Nephron (organoid): Measurements from ENCODE around the gene ZNF575.

Experiments used
- H3K27ac Mint-ChIP-seq, 3 experiments: 2 replicates each; pipeline ENCODE4 v1.8.0; 2020; ENCODE audit warnings: mixed read lengths in 3 of 3, mild to moderate bottlenecking in 2 of 3, moderate library complexity in 1 of 3
- H3K27me3 Mint-ChIP-seq: 2 replicates; pipeline ENCODE4 v1.8.0; 2021; ENCODE audit warnings: low read depth, mild to moderate bottlenecking, moderate library complexity, mixed read lengths
- H3K36me3 Mint-ChIP-seq: 2 replicates; pipeline ENCODE4 v1.8.0; 2020; ENCODE audit warnings: low read depth, mixed read lengths
- H3K4me1 Mint-ChIP-seq: 2 replicates; pipeline ENCODE4 v1.8.0; 2020; ENCODE audit warnings: mixed read lengths
- H3K4me3 Mint-ChIP-seq, 3 experiments: 2 replicates each; pipeline ENCODE4 v1.8.0; 2020; ENCODE audit warnings: mild to moderate bottlenecking in 3 of 3, mixed read lengths in 3 of 3, moderate library complexity in 2 of 3
- H3K9me3 Mint-ChIP-seq: 2 replicates; pipeline ENCODE4 v1.8.0; 2020; ENCODE audit warnings: mixed read lengths
- TF ChIP-seq, protein P1 (sequence below), 3 experiments: fragments of 200-600 bp; sonication (generic); IDR thresholded peaks; one replicate each; pipeline ENCODE4 v1.5.0; 2021; ENCODE audit warnings: antibody characterized with exemption in 3 of 3; ENCODE audit not compliant: unreplicated experiment in 3 of 3

The ZNF575 gene

GRCh38 chr19:43532962-43533545, at the start of gene ZNF575:
ZNF575 (plus strand) TSS chr19:43533188; CDS start chr19:43534423, 1,235 bp downstream.
- peaks cover 10% of the 10 kb centered on the region for H3K4me1 Mint-ChIP-seq
- TF ChIP-seq, protein P1, sequence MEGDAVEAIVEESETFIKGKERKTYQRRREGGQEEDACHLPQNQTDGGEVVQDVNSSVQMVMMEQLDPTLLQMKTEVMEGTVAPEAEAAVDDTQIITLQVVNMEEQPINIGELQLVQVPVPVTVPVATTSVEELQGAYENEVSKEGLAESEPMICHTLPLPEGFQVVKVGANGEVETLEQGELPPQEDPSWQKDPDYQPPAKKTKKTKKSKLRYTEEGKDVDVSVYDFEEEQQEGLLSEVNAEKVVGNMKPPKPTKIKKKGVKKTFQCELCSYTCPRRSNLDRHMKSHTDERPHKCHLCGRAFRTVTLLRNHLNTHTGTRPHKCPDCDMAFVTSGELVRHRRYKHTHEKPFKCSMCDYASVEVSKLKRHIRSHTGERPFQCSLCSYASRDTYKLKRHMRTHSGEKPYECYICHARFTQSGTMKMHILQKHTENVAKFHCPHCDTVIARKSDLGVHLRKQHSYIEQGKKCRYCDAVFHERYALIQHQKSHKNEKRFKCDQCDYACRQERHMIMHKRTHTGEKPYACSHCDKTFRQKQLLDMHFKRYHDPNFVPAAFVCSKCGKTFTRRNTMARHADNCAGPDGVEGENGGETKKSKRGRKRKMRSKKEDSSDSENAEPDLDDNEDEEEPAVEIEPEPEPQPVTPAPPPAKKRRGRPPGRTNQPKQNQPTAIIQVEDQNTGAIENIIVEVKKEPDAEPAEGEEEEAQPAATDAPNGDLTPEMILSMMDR (IDR thresholded peaks at IDR 0.05; ENCODE audit: unreplicated experiment in 3 of 3): no peak
- no peaks in the 10 kb centered on the region for H3K9me3 Mint-ChIP-seq
- H3K27me3 Mint-ChIP-seq: no peaks in the 10 kb centered on the region
- H3K36me3 Mint-ChIP-seq: peaks cover 20% of the 10 kb centered on the region
- peak within 1 kb of the TSS; percentile 97 to 100 (median 99) for H3K27ac Mint-ChIP-seq
- H3K4me3 Mint-ChIP-seq: peak within 1 kb of the TSS; percentile 90 to 96 (median 92)

- no peaks in the 10 kb centered on the region for H3K9me3 Mint-ChIP-seq
- H3K36me3 Mint-ChIP-seq: peaks cover 2% of the 10 kb centered on the region
- no peaks in the 10 kb centered on the region for H3K27me3 Mint-ChIP-seq
- no peak overlapping the region for H3K27ac Mint-ChIP-seq
- TF ChIP-seq, protein P1 (IDR thresholded peaks at IDR 0.05; ENCODE audit: unreplicated experiment in 3 of 3): no peak
- H3K4me1 Mint-ChIP-seq: no peaks in the 10 kb centered on the region
- no peak overlapping the region for H3K4me3 Mint-ChIP-seq
These were observed 49.7 kb upstream of the ZNF575 start for GRCh38 chr19:43483281-43483680.

DNA sequence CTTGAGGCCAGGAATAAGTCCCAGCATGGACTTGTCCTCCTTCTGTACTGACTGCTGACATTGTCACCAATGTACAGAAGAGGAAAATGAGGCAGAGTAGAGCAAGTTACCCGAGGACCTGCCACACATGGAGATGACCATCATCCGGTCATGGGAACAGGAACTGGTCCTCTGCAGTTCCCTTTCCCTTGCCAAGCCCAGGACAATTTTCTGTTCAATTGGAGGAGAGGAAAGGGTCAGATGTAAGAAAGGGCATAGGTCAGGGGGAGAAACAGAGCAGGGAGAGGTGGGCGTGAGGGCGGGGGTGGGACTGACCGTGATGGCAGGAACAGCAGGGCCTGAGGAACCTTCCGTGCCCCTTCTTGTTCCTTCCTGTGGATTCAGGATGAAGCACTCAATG, 47.0 kb upstream of the ZNF575 start:
- H3K27me3 Mint-ChIP-seq: no peaks in the 10 kb centered on the region
- no peaks in the 10 kb centered on the region for H3K36me3 Mint-ChIP-seq
- TF ChIP-seq, protein P1 (IDR thresholded peaks at IDR 0.05; ENCODE audit: unreplicated experiment in 3 of 3): no peak
- H3K4me3 Mint-ChIP-seq: no peak overlapping the region
- no peak overlapping the region for H3K27ac Mint-ChIP-seq
- H3K4me1 Mint-ChIP-seq: peaks cover 5% of the 10 kb centered on the region
- H3K9me3 Mint-ChIP-seq: no peaks in the 10 kb centered on the region

DNA sequence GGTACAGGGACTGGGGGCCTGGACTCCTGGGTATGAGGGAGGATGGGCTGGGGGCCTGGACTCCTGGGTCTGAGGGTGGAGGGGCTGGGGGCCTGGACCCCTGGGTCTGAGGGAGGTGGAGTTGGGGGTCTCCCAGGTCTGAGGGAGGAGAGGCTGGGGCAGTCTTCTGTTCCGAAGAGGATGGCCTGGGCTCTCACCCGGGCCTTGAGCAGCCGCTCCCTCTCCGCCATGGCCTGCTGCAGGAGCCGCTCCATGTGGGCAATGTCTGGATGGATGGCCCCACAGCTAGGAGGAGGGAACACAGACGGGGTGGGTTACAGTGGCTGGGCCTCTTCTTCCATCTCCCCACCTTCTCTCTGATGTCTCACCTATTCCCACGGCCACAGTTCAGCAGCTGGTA, 46.6 kb upstream of the ZNF575 start:
- Mint-ChIP-seq H3K4me3 (no peak overlapping the region), H3K4me1 (peaks cover 5% of the 10 kb centered on the region), H3K9me3 (no peaks in the 10 kb centered on the region), H3K36me3 (no peaks in the 10 kb centered on the region), H3K27ac (no peak overlapping the region), H3K27me3 (no peaks in the 10 kb centered on the region)
- TF ChIP-seq, protein P1 (IDR thresholded peaks at IDR 0.05; ENCODE audit: unreplicated experiment in 3 of 3): no peak

GRCh38 chr19:43488179-43488578, 44.8 kb upstream of the ZNF575 start:
- TF ChIP-seq, protein P1 (IDR thresholded peaks at IDR 0.05; ENCODE audit: unreplicated experiment in 3 of 3): no peak
- no peaks in the 10 kb centered on the region for H3K36me3 Mint-ChIP-seq
- H3K27ac Mint-ChIP-seq: no peak overlapping the region
- H3K4me3 Mint-ChIP-seq: no peak overlapping the region
- H3K4me1 Mint-ChIP-seq: peaks cover 5% of the 10 kb centered on the region
- no peaks in the 10 kb centered on the region for H3K9me3 Mint-ChIP-seq
- H3K27me3 Mint-ChIP-seq: no peaks in the 10 kb centered on the region

- no peak overlapping the region for H3K4me3 Mint-ChIP-seq
- TF ChIP-seq, protein P1 (IDR thresholded peaks at IDR 0.05; ENCODE audit: unreplicated experiment in 3 of 3): no peak
- H3K27ac Mint-ChIP-seq: peak overlapping the region; percentile 49 to 85 (median 85)
- peaks cover 5% of the 10 kb centered on the region for H3K4me1 Mint-ChIP-seq
- no peaks in the 10 kb centered on the region for H3K9me3 Mint-ChIP-seq
- no peaks in the 10 kb centered on the region for H3K27me3 Mint-ChIP-seq
- no peaks in the 10 kb centered on the region for H3K36me3 Mint-ChIP-seq
These were observed 43.7 kb upstream of the ZNF575 start for GRCh38 chr19:43489310-43489709.
